HepG2 (cell line): Measurements from ENCODE around the gene YIF1A. TPM values are rescaled to one million over a fixed set of nuclear protein-coding genes. Genes with fewer than 3 reads are reported as not detected.

Experiments used
- ARID4A ChIP-seq: sonication (generic); formaldehyde crosslinking; IDR thresholded peaks from 2 replicates; pipeline ENCODE4 v1.5.0; 2020; ENCODE audit warnings: mild to moderate bottlenecking, missing genetic modification reagents, borderline replicate concordance
- ATF5 ChIP-seq: sonication (generic); formaldehyde crosslinking; IDR thresholded peaks from 2 replicates; pipeline ENCODE4 v1.4.0; 2020; ENCODE audit warnings: mild to moderate bottlenecking, low read depth, missing genetic modification reagents
- HOXA7 ChIP-seq: sonication (generic); formaldehyde crosslinking; IDR thresholded peaks from 2 replicates; pipeline ENCODE4 v1.8.1; 2022; ENCODE audit warnings: mild to moderate bottlenecking, missing genetic modification reagents, moderate library complexity
- IKZF5 ChIP-seq: IDR thresholded peaks from 2 replicates; pipeline ENCODE4 v1.6.1; 2018; ENCODE audit warnings: missing genetic modification reagents, mild to moderate bottlenecking, missing compliant biosample characterization
- RERE ChIP-seq: IDR thresholded peaks from 2 replicates; pipeline ENCODE4 v1.6.1; 2016; ENCODE audit warnings: low read depth, missing genetic modification reagents, missing compliant biosample characterization
- SSRP1 ChIP-seq: IDR thresholded peaks from 2 replicates; pipeline ENCODE4 v1.6.1; 2016; ENCODE audit warnings: control low read depth
- ZBTB26 ChIP-seq: IDR thresholded peaks from 2 replicates; pipeline ENCODE4 v1.6.1; 2016; ENCODE audit warnings: missing compliant biosample characterization, missing genetic modification reagents, borderline replicate concordance
- ZNF329 ChIP-seq: sonication (generic); formaldehyde crosslinking; IDR thresholded peaks from 2 replicates; pipeline ENCODE4 v1.9.0; 2021; ENCODE audit warnings: low read depth, mild to moderate bottlenecking, missing genetic modification reagents
- ZNF501 ChIP-seq: sonication (generic); formaldehyde crosslinking; IDR thresholded peaks from 2 replicates; pipeline ENCODE4 v1.5.1; 2020; ENCODE audit warnings: mild to moderate bottlenecking, moderate library complexity, missing genetic modification reagents
- ZNF557 ChIP-seq: sonication (generic); formaldehyde crosslinking; IDR thresholded peaks from 2 replicates; pipeline ENCODE4 v1.4.0; 2020; ENCODE audit warnings: missing genetic modification reagents
- ZNF558 ChIP-seq: sonication (generic); formaldehyde crosslinking; IDR thresholded peaks from 2 replicates; pipeline ENCODE4 v1.9.0; 2022; ENCODE audit warnings: mild to moderate bottlenecking, missing genetic modification reagents, borderline replicate concordance
- polyA plus RNA-seq, 8 experiments: library from polyadenylated mRNA; depleted of rRNA in 3 of 8; stranded (reverse) in 7 of 8; unstranded in 1 of 8; fragments of >200 nt; fragmentation: Illumina TruSeq in 4 of 8; extraction: Trizol in 4 of 8; gene quantifications; 2 replicates each; pipeline versions ENCODE4 v1.2.1 to v1.2.3, GENCODE V29; 2011 to 2016; ENCODE audit warnings: low read depth in 4 of 8, missing spikeins in 1 of 8, mixed read lengths in 1 of 8; ENCODE audit not compliant: insufficient read depth in 1 of 8
- total RNA-seq, 5 experiments: library from RNA; depleted of rRNA; stranded (reverse); fragments of >200 nt; fragmentation: Illumina TruSeq; extraction: Trizol; gene quantifications; 2 replicates each; pipeline ENCODE4 v1.2.3, GENCODE V29; 2016; ENCODE audit warnings: low read depth in 1 of 5

The YIF1A gene
- total and polyA plus RNA-seq, 2 of the 13 experiments (the other 11 are each of a cell fraction or from before 2014, with no cell fraction given) = 133 to 145 TPM

GRCh38 chr11:66336234-66337102 is 47.5 kb upstream of the YIF1A start, which contains the start of gene RIN1 (continued):
- TF ChIP-seq ZBTB26 (CRISPR knock-in tag) (no peak; the same call in 1 of the 2 replicates), ZNF501 (CRISPR knock-in tag) (peak; percentile 94), ZNF329 (0 out of 2 replicates have a peak, but pooled peaks have one; percentile 50), SSRP1 (CRISPR knock-in tag) (peak; percentile 46; the same call in 1 of the 2 replicates), HOXA7 (CRISPR knock-in tag) (no peak), ZNF558 (0 out of 2 replicates have a peak, but pooled peaks have one; percentile 61), ARID4A (CRISPR knock-in tag) (peak; percentile 97; the same call in 1 of the 2 replicates), ZNF557 (CRISPR knock-in tag) (no peak), IKZF5 (CRISPR knock-in tag) (peak; percentile 92), RERE (CRISPR knock-in tag) (no peak), ATF5 (CRISPR knock-in tag) (no peak)
